Endothelial cell of umbilical vein (primary cell): ENCODE data around the gene STPG3. TPM values are rescaled to one million over a fixed set of nuclear protein-coding genes. Genes with fewer than 3 reads are reported as not detected.
A peak's percentile ranks its signal among the peaks of the same experiment; 100 is the strongest.

Experiments
- BruUV-seq: library from RNA; stranded (reverse); fragments of 400-500 nt; replicated peaks from 2 replicates; lab custom pipeline; 2021; lab: Mats Ljungman, UMichigan
- CTCF ChIA-PET: fragments of 300-600, 350-600 bp; sonication (Branson Sonifier 250); formaldehyde crosslinking; loops from one replicate; lab custom pipeline; 2021; ENCODE audit warnings: antibody characterized with exemption, inconsistent platforms; lab: Charles Lee
- POLR2A ChIA-PET: fragments of 300-600, 350-600 bp; sonication (Branson Sonifier 250); formaldehyde crosslinking; loops from one replicate; lab custom pipeline; 2021; ENCODE audit warnings: antibody characterized with exemption, inconsistent platforms; lab: Charles Lee
- DNase-seq: peaks from one replicate; pipeline ENCODE4 v3.0.0-alpha.2; 2011; ENCODE audit warnings: low read depth, low spot score
- FAIRE-seq: peaks from 2 replicates; lab custom pipeline; 2011; peaks lifted over from hg19 to GRCh38; lab: Jason Lieb, UNC
- H2AFZ ChIP-seq: 2 replicates; pipeline ENCODE4 v1.6.0; 2012; ENCODE audit warnings: low read depth, low read length, control low read depth, inconsistent platforms
- H3K27ac ChIP-seq: 2 replicates; pipeline ENCODE4 v1.5.1; 2011; ENCODE audit warnings: low read depth, mild to moderate bottlenecking, control low read depth, low read length, moderate library complexity; ENCODE audit not compliant: insufficient read depth
- H3K27me3 ChIP-seq, 2 experiments: 2 replicates each; pipeline versions ENCODE4 v1.6.0 to v1.6.1; 2011; ENCODE audit warnings: low read length in 2 of 2, mixed read lengths in 1 of 2; ENCODE audit not compliant: control insufficient read depth in 2 of 2, insufficient read depth in 2 of 2
- H3K36me3 ChIP-seq, 2 experiments: 2 replicates in 1 of 2; 3 replicates in 1 of 2; pipeline ENCODE4 v1.5.1; 2011; ENCODE audit warnings: low read length in 2 of 2, mild to moderate bottlenecking in 1 of 2, moderate library complexity in 1 of 2; ENCODE audit not compliant: control insufficient read depth in 2 of 2, insufficient read depth in 2 of 2; ENCODE audit errors: extremely low read depth in 1 of 2
- H3K4me1 ChIP-seq: 3 replicates; pipeline ENCODE4 v1.5.1; 2011; ENCODE audit warnings: mild to moderate bottlenecking, low read length; ENCODE audit not compliant: control insufficient read depth, insufficient read depth; ENCODE audit errors: extremely low read depth
- H3K4me2 ChIP-seq: 2 replicates; pipeline ENCODE4 v1.6.1; 2011; ENCODE audit warnings: low read length, control low read depth, mixed read lengths; ENCODE audit not compliant: insufficient read depth
- H3K4me3 ChIP-seq, 3 experiments: fragments of 200-600 bp in 1 of 3; sonication (generic), shearing (Covaris generic) in 1 of 3; replicated peaks in 1 of 3; 2 replicates each; pipeline ENCODE4 v1.5.1; 2011 to 2016; ENCODE audit warnings: control low read depth in 3 of 3, low read length in 3 of 3, mild to moderate bottlenecking in 2 of 3, inconsistent platforms in 1 of 3, low read depth in 1 of 3, moderate library complexity in 1 of 3; ENCODE audit not compliant: insufficient read depth in 1 of 3
- H3K79me2 ChIP-seq: 2 replicates; pipeline ENCODE4 v1.6.0; 2012; ENCODE audit warnings: low read length, inconsistent platforms; ENCODE audit not compliant: control insufficient read depth, insufficient read depth
- H3K9ac ChIP-seq: replicated peaks from 2 replicates; pipeline ENCODE3; 2011; ENCODE audit warnings: low read length, control low read depth; ENCODE audit not compliant: insufficient read depth; ENCODE audit errors: extremely low read depth
- H3K9me1 ChIP-seq: replicated peaks from 3 replicates; pipeline ENCODE4 v1.6.0; 2011; ENCODE audit warnings: mild to moderate bottlenecking, low read length; ENCODE audit not compliant: control insufficient read depth, insufficient read depth; ENCODE audit errors: extremely low read depth
- H3K9me3 ChIP-seq: replicated peaks from 2 replicates; pipeline ENCODE4 v1.5.1; 2012; ENCODE audit warnings: low read length, inconsistent platforms; ENCODE audit not compliant: control insufficient read depth, insufficient read depth
- H4K20me1 ChIP-seq: replicated peaks from 2 replicates; pipeline ENCODE3; 2011; ENCODE audit warnings: mild to moderate bottlenecking, low read length; ENCODE audit not compliant: control insufficient read depth, insufficient read depth; ENCODE audit errors: extremely low read depth
- POLR2A ChIP-seq: IDR thresholded peaks from 2 replicates; pipeline ENCODE4 v1.6.1; 2012; ENCODE audit warnings: low read depth, mild to moderate bottlenecking, control low read depth, low read length
- POLR2AphosphoS5 ChIP-seq: IDR thresholded peaks from 2 replicates; pipeline ENCODE4 v1.6.1; 2012; ENCODE audit warnings: low read depth, mild to moderate bottlenecking, control low read depth, low read length, moderate library complexity; ENCODE audit not compliant: insufficient read depth
- dilution Hi-C: fragments of 300-500 bp; cut with MboI; formaldehyde crosslinking; loops from one replicate; pipeline ENCODE4 v1.15.0; 2019; ENCODE audit warnings: low sequenced_read_pairs; ENCODE audit not compliant: extremely low pct_ligation_motif_present
- intact Hi-C: fragments of 100-400 bp; cut with micrococcal nuclease; formaldehyde crosslinking; loops from one replicate; pipeline ENCODE4 v1.10.0; 2022
- polyA plus RNA-seq, 4 experiments: library from polyadenylated mRNA; depleted of rRNA in 3 of 4; stranded (reverse) in 3 of 4; unstranded in 1 of 4; fragments of >200 nt; gene quantifications; 2 replicates each; pipeline versions ENCODE4 v1.2.1 to v1.2.3, GENCODE V29; 2011 to 2012; ENCODE audit warnings: missing spikeins in 1 of 4
- total RNA-seq: library from RNA; stranded (reverse); gene quantifications from 2 replicates; pipeline ENCODE4 v1.2.3, GENCODE V29; 2021
- TF ChIP-seq, protein P1 (sequence below), 2 donors: IDR thresholded peaks; 1 replicate in 1 of 2; 2 replicates in 1 of 2; pipeline ENCODE4 v1.5.1; 2011; ENCODE audit warnings: low read length in 2 of 2, mild to moderate bottlenecking in 2 of 2, moderate library complexity in 2 of 2, control low read depth in 1 of 2, inconsistent platforms in 1 of 2, low read depth in 1 of 2; ENCODE audit not compliant: insufficient read depth in 1 of 2; ENCODE audit errors: extremely low read depth in 1 of 2
- TF ChIP-seq, protein P2 (sequence below): IDR thresholded peaks from 2 replicates; pipeline ENCODE4 v1.6.1; 2011; ENCODE audit not compliant: insufficient read depth, insufficient read length

Gene STPG3
- total and polyA plus RNA-seq, 2 donors (not counting 3 experiments of a cell fraction or from before 2014, with no cell fraction given): not detected

- no peaks in the 10 kb centered on the region for H3K9me3 ChIP-seq
- H3K4me2 ChIP-seq: peak overlapping the region; percentile 24
- H3K27me3 ChIP-seq: no peaks in the 10 kb centered on the region
- dilution Hi-C loops: no loop called here
- DNase-seq (peak; percentile 45), FAIRE-seq (peak; percentile 59)
- TF ChIP-seq, protein P1, sequence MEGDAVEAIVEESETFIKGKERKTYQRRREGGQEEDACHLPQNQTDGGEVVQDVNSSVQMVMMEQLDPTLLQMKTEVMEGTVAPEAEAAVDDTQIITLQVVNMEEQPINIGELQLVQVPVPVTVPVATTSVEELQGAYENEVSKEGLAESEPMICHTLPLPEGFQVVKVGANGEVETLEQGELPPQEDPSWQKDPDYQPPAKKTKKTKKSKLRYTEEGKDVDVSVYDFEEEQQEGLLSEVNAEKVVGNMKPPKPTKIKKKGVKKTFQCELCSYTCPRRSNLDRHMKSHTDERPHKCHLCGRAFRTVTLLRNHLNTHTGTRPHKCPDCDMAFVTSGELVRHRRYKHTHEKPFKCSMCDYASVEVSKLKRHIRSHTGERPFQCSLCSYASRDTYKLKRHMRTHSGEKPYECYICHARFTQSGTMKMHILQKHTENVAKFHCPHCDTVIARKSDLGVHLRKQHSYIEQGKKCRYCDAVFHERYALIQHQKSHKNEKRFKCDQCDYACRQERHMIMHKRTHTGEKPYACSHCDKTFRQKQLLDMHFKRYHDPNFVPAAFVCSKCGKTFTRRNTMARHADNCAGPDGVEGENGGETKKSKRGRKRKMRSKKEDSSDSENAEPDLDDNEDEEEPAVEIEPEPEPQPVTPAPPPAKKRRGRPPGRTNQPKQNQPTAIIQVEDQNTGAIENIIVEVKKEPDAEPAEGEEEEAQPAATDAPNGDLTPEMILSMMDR (IDR thresholded peaks at IDR 0.05; ENCODE audit: extremely low read depth in 1 of 2, insufficient read depth in 1 of 2, low read depth in 1 of 2, low read length in 2 of 2): no peak
- TF ChIP-seq, protein P2, sequence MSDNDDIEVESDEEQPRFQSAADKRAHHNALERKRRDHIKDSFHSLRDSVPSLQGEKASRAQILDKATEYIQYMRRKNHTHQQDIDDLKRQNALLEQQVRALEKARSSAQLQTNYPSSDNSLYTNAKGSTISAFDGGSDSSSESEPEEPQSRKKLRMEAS: peak; percentile 32
- no peak for TF ChIP-seq POLR2A
- TF ChIP-seq POLR2AphosphoS5: no peak
- peak overlapping the region; percentile 91 for H3K27ac ChIP-seq
- H3K9ac ChIP-seq: peak overlapping the region; percentile 75
- no peak overlapping the region for H2AFZ ChIP-seq
- H3K9me1 ChIP-seq: no peaks in the 10 kb centered on the region
- peaks cover 40% of the 10 kb centered on the region for H3K79me2 ChIP-seq
- H4K20me1 ChIP-seq: no peaks in the 10 kb centered on the region
- H3K36me3 ChIP-seq: peaks cover 10 to 18% of the 10 kb centered on the region in 2 experiments
- POLR2A ChIA-PET: interaction anchor here (0.7 to 2.0 kb wide), 7 partner anchors 10 to 40 kb away, joined by 3 to 10 read pairs (median 4); partner anchors contain the start of gene TUBB4B
- peaks cover 24% of the 10 kb centered on the region for H3K4me1 ChIP-seq
- intact Hi-C loops: loop anchor here (1.0 kb wide), 4 partner anchors 7 to 35 kb away; partner anchors contain the start of genes NELFB and TUBB4B
- BruUV-seq: TSS peak; percentile 81
- H3K4me3 ChIP-seq: peak overlapping the region in 1 of 3 experiments; percentile 60
- CTCF ChIA-PET: interaction anchor here (0.6 to 2.7 kb wide), 10 partner anchors 10 to 40 kb away, joined by 3 to 23 read pairs (median 5); partner anchors contain the start of gene NRARP
These were observed 25.6 kb downstream of the STPG3 start for GRCh38 chr9:137276473-137277328.
